Measurements from ENCODE around the gene OR10A2.
"Not testable (repeated sequence)": the region's sequence is repeated elsewhere in the genome, so short reads cannot be mapped to it uniquely, and the experiment has no call there.

The OR10A2 gene, protein sequence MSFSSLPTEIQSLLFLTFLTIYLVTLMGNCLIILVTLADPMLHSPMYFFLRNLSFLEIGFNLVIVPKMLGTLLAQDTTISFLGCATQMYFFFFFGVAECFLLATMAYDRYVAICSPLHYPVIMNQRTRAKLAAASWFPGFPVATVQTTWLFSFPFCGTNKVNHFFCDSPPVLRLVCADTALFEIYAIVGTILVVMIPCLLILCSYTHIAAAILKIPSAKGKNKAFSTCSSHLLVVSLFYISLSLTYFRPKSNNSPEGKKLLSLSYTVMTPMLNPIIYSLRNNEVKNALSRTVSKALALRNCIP

DNA sequence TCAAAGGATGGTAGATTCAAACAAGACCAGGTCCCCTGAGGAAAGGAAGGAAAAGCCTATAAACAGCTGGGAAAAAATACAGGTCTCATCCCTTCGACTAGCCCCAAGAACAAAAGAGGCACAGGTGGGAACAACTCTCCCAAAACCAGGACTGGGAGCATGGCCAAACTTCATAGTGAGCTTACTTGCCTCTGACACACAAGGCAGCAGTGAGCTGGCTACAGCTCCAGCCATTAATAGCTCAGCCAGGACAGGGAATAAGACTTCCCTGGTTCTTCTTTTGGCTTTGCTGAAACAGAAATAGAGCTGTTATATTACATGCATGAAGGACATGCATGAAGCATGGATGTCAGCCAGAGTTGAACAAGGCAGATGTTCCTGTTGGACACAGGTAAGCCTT lies at the start of gene OR10A2:
Gene OR10A2 (plus strand): TSS at position 97 of the 400 bp plus-strand sequence. CDS start 6,698 bp downstream, outside the sequence.
- no peak for DNase-seq
- in situ Hi-C loops (cut with MboI; ENCODE audit: low pct_unique_long_range_greater_than_20kb, low sequenced_read_pairs), result no loop called here

DNA sequence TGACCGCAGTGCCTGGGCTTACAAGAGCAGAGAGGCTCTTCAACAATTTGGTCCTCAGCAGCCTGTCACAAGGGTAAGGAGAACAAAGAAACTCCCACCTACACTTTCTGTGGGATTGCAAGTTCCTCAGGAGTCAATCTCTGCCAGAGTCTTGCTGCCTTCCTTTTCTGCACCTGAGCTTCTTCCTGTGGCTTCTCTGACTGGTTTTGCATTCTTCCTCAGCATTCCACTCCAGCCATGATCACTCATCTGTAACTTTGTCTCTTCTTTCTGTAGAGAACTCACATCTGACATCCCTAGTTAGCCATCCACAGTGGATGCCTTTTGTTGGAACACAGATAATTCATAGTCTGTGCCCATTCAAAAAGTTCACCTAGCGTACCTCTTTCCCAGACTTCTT lies 49.2 kb upstream of the OR10A2 start:
- DNase-seq, result no peak
- in situ Hi-C loops (cut with MboI; ENCODE audit: low pct_unique_long_range_greater_than_20kb, low sequenced_read_pairs), result no loop called here

DNA sequence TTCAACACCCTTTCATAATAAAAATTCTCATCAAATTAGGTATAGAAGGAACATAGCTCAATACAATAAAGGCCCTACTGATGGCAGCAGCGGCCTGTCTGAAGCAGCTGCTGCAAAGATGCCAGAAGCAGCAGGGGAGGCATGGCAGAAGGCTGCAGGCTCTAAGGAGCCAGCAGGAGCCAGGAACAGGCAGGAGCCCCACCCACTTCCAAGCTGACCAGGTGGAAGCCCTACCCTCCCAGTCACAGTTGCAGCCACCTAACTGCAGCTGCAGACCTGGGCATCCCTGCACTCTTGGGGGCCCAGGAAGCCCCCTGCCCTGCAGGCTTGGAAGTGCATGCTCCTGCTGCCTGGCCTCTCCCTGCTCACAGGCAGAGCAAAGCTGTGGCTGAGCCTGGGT lies 45.2 kb upstream of the OR10A2 start:
- in situ Hi-C loops (cut with MboI; ENCODE audit: low pct_unique_long_range_greater_than_20kb, low sequenced_read_pairs), result no loop called here
- DNase-seq, result no peak

DNA sequence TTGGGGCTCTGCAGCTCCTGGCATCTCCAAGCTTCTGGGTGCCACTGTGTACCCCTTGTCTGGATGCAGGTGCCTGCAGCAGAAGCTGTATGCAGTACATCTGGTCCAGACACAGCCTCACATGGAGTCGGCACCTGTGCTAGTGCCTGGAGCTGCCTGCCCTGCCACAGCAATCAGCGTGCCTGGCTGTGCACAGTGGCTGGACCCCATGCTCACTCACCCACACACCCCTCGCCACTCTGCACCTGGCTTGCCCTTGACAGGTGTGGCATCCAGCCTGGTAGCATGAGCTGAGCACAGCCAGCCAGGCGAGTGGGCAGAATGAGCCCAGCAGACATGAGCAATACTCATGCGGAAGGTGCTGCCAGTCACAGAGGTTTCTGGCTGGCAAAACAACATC lies 43.9 kb upstream of the OR10A2 start:
- in situ Hi-C loops (cut with MboI; ENCODE audit: low pct_unique_long_range_greater_than_20kb, low sequenced_read_pairs), result no loop called here
- DNase-seq, result no peak

DNA sequence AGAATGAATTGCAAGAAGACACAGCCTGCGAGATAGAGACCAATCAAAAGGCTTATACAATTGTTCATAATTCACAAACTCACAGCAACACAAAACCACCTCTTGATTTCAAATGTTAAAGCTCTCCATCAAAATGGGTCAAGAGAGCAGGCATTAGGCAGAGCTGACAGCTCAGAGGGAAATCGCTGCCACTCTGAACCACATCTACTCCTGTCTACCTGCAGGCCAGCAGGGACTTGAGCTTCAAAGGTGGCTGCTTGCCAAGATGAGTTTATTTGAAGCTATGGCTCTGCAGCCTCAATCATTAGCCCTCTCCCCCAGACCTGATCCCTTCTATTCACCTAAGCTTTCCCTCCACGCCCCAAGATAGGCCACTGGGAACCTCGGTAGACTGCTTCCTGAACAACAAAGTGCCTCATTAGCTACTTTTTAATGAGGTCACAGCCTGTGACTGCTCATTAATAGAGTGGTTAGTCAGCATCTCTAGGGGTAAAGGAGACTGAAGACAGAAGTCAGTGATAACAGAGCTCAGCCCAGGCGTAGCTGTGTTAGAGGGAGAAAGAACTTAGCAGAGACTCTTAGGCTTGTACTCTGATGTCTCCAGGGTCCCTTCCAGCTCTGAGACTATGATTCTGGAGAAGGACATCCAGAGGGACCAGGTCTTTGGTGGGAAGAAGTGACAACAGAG lies 38.6 kb upstream of the OR10A2 start:
- DNase-seq, result no peak
- in situ Hi-C loops (cut with MboI; ENCODE audit: low pct_unique_long_range_greater_than_20kb, low sequenced_read_pairs), result no loop called here

DNA sequence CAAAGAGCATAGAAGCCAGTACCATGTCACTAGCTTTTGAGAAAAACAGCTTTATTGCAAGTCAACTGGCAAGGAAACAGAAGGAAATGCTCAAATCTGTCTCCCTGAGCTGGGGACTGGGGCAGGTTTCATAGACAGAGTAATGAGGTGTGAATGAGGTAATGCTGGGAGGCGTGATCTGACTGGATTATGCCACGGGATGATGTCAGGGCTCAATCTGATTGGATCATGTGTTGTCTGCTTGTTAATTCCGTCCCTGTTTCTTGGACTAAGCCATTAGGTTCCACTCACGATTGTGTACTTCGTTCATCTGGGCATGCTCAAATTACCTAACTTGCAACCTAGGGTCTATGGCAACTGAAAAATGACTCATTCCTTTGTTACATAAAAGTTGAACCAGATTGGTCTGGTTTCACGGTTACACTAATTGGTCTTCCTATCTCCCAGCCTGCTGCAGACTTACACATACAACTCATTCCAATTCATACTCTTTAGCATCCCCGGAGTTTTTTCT lies 37.6 kb upstream of the OR10A2 start:
- no peak for DNase-seq
- in situ Hi-C loops (cut with MboI; ENCODE audit: low pct_unique_long_range_greater_than_20kb, low sequenced_read_pairs), result no loop called here

DNA sequence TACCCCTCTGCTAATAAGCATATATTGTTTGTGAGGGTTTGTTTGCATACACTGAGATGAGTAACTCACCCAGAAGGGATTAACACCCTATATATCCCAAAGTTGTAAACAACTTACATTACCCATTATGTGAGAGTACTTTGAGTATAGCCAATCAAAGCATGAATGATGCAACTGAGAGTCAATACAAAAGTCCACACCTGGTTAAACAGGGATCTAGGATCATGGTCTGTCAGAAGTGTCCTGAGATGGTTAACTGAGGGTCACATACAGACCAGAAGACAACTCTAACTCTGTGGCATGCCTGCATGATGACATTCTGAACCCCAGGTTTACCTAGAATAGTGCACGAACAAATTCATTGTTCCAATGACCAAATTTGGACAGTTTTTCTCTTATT lies 34.8 kb upstream of the OR10A2 start:
- no peak for DNase-seq
- in situ Hi-C loops (cut with MboI; ENCODE audit: low pct_unique_long_range_greater_than_20kb, low sequenced_read_pairs), result no loop called here

DNA sequence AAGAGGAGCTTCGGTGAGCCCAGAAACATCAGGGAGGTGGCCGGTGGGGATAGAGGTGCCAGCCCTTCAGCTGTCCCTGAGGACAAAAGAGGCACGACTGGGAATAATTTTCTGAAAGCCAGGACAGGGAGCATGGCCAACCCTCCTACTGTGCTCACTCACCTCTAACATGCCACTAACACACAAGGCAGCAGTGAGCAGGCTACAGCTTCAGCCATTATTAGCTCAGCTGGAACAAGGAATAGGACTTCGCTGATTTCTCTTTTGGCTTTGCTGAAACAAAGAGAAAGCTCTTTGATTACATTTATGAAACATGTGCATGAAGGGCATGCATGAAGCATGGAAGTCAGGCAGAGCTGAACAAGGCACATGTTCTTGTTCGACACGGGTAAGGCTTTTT lies 29.5 kb upstream of the OR10A2 start:
- in situ Hi-C loops (cut with MboI; ENCODE audit: low pct_unique_long_range_greater_than_20kb, low sequenced_read_pairs), result no loop called here
- DNase-seq, result no peak

DNA sequence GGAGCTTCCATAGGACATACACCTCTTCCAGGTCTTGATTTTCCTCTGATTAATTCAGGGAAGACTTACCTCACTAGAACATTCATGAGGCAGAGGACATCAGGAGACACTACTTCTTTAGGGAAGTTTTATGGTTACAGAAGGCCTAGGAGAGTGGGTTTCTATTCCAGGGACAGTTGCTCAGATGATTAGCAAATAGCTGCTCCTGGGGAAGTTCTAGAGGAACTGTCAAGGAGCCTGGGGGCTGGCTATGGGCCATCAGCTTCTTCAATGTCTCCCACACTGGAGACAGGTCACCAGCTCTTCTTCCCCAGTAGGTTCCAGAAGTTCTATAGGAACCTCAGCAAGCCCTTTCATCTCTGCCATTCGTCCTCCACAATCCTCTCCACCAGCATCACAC lies 28.8 kb upstream of the OR10A2 start:
- in situ Hi-C loops (cut with MboI; ENCODE audit: low pct_unique_long_range_greater_than_20kb, low sequenced_read_pairs), result no loop called here

DNA sequence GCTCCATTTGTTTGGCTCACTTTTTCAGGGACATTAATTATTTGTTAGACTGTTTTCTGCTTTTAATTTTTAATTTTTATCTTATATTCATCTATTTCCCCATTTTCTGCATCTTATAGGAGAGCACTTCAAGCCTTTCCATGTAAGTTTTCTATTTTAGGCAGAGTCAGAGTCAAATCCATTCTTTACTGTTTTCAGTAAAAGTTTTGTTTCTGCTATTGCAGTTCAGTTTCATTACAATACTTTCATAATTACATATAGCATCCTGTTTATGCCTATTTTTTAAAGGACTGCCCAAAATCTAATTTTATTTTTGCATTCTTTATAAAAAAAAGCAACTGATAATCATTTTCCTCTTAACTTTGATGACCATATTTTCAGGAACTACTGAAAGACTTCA lies 21.2 kb upstream of the OR10A2 start:
- in situ Hi-C loops (cut with MboI; ENCODE audit: low pct_unique_long_range_greater_than_20kb, low sequenced_read_pairs), result no loop called here
- no peak for DNase-seq

More for the DNA sequence above, 28.8 kb upstream of the OR10A2 start:
- DNase-seq, result no peak

DNA sequence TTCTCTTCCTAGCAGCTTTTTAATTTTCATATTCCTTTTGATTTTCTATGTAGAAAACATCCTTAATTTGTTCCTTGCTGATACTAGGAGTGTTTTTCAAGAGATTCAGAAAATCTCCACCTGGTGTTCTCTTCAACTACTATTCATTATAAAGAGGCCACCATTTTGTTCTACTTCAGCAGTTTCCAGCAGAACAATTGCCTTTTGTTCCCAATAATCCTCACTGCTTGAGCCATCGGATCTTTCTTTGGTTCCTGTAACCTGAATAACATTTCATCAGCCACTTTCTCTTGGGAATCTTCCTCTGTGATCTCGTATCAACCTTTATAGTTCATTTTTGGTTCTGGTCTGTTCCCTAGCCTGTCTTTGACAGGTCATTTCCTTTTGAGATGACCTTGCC lies 19.2 kb upstream of the OR10A2 start:
- DNase-seq, result no peak
- in situ Hi-C loops (cut with MboI; ENCODE audit: low pct_unique_long_range_greater_than_20kb, low sequenced_read_pairs), result no loop called here

DNA sequence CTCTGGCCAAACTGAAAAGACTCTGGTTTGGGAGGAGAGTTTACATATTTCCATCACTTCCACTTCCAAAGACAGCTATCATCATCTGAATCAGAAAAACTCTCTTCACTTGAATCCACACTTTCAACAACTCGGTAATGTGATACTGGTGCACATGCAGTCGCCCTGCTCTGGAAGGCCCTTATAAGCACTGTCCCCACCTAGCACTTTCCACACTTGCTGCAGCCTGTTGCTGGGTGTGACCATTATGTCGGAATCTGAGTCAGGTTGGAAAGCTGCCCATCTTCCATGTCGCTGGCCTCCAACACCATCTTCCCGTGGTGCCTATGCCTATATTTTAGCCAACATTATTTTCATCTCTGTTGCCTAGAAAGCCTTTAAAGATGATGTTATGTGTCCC lies 18.5 kb upstream of the OR10A2 start:
- DNase-seq, result no peak
- in situ Hi-C loops (cut with MboI; ENCODE audit: low pct_unique_long_range_greater_than_20kb, low sequenced_read_pairs), result no loop called here

DNA sequence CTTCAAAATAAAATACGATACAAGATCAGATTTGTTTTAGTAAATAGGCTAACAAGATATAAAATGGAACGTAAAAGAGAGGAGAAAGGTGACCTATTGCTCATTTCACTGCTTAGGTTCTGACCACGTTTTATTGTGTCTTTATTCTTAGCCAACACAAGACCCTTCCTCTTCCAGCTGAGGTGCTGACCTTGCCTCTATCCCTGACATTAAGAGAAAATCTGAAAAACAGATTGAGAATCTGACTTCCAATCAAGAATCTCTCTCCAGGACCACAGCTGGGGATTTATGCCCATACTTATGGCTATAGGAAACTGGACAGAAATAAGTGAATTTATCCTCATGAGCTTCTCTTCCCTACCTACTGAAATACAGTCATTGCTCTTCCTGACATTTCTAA lies 17.5 kb upstream of the OR10A2 start, which contains the start of gene OR10A5:
Gene OR10A5 (plus strand): TSS at position 301 of the 400 bp plus-strand sequence. CDS start 0 bp downstream, at position 301.
- in situ Hi-C loops (cut with MboI; ENCODE audit: low pct_unique_long_range_greater_than_20kb, low sequenced_read_pairs), result no loop called here
- no peak for DNase-seq

DNA sequence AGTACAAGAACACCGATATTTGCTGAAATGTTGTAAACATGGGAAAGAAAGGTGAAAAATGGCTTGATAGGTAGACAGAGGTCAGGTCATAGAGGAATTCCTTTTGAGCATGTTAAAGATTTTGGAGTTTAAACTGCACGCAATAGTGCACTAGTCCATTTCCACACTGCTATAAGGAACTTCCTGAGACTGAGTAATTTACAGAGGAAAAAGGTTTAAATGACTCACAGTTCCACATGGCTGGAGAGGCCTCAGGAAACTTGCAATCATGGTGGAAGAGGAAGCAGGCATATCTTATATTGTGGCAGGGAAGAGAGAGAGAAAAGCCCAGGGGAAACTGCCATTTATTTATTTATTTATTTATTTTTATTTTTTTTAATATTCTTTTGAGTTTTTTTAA lies 12.3 kb upstream of the OR10A2 start:
- in situ Hi-C loops (cut with MboI; ENCODE audit: low pct_unique_long_range_greater_than_20kb, low sequenced_read_pairs), result no loop called here
- DNase-seq, result no peak

DNA sequence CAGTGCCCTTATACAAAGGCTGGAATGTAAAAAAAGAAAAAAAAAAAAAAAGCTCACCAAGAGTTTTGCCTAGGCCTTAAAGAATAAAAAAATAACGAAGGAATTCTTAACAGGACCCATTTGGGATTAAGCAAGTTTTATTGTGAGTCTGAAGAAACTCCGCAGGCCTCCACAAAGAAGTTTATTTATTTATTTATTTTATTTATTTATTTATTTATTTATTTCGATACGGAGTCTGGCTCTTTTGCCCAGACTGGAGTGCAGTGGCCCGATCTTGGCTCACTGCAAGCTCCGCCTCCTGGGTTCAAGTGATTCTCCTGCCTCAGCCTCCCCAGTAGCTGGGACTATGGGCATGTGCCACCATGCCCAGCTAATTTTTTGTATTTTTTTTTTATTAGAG lies 8.1 kb upstream of the OR10A2 start:
- DNase-seq; in situ Hi-C loops (cut with MboI; ENCODE audit: low pct_unique_long_range_greater_than_20kb, low sequenced_read_pairs): not testable (repeated sequence)

DNA sequence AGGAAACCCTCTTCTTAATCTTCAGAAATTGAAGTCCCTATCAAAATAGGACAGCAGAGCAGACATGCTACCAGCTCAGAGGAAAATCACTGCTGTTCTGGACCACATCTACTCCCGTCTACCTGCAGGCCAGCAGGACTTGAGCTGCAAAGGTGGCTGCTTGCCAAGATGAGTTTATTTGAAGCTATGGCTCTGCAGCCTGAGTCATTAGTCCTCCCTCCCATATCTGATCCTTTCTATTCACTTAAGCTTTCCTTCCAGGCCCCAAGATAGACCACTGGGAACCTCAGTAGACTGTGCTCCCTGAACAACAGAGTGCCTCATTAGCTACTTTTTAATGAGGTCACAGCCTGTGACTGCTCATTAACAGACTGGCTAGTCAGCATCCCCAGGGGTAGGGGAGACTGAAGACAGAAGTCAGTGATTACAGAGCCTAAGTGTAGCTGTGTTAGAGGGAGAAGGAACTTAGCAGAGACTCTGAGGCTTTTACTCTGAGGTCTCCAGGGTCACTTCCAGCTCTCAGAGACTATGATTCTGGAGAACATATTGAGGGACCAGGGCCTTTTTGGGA lies 6.8 kb upstream of the OR10A2 start:
- DNase-seq, result no peak
- in situ Hi-C loops (cut with MboI; ENCODE audit: low pct_unique_long_range_greater_than_20kb, low sequenced_read_pairs), result no loop called here

DNA sequence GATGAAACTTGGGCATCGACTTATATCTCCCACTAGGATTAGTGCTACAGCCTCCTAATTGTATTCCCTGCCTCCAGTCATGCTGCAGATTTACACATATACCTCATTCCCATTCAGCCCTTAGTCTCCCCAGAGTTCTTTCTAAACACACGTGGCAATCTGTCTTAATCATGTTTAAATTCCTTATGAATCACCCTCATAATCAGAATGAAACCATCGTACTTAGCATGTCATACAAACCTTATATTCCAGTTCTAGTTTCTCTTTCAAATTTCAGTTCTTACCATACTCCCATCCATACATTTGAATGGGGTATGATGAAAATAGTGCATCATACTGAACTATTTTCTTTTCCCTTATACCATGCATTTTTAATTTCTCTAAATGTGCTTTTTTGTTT lies 6.0 kb upstream of the OR10A2 start:
- DNase-seq, result no peak

DNA sequence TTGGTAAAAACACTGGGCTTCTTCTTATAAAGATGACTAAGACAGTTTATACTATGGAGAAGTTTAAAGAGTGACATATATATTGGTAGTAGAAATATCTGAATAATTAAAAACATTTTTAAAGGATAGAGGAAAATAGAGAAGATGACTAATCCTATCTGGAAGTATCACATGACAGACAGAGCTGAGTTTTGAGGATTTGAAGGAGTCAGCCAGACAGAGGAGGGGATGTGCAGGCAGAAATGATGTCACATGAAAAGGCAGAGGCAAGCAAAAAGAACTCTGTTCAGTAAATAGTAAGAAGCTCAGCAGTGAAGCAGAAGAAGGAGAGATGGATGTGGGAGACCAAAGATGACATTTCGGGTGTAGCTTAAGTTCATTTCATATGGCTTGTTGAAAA lies 1.6 kb downstream of the OR10A2 start:
- DNase-seq, result no peak
- in situ Hi-C loops (cut with MboI; ENCODE audit: low pct_unique_long_range_greater_than_20kb, low sequenced_read_pairs), result no loop called here

More for the DNA sequence above, 6.0 kb upstream of the OR10A2 start:
- in situ Hi-C loops (cut with MboI; ENCODE audit: low pct_unique_long_range_greater_than_20kb, low sequenced_read_pairs), result no loop called here

DNA sequence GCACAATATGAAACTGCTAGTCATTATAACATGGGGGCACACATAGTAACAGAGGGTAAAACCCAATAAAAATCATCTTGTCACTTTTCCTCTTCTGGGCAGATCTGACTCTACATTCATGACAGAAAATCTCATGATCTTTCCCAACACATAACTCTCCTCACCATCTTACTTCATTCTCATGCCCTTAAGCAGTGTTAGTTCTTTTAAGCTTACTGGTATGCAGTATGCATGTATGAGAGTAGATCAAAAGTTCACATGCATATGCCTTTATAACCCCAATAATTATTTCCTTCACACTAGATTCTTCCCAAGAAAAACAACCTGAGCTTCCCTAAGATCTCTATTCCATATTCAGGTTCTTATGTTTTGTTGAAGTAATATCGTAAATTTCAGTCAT lies 8.4 kb downstream of the OR10A2 start:
- no peak for DNase-seq
- in situ Hi-C loops (cut with MboI; ENCODE audit: low pct_unique_long_range_greater_than_20kb, low sequenced_read_pairs), result no loop called here

DNA sequence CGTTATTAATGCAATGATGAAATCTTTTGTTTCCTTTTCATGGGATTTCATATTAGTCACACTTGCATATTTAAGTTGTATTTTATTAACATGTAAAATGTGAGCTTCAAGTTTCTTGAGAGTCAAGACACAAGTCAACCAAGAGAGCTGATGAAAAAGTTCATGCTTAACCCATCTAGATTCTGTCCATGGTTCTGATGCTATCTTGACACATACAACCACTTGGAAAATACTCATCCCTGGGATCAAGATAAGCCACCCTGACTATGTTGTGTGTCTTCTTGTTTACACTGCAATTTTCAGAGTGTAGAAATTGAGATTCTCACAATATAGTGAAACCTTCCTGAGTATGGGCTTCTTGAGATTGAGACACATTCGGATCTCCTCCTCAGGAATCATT lies 12.9 kb downstream of the OR10A2 start:
- DNase-seq, result no peak
- in situ Hi-C loops (cut with MboI; ENCODE audit: low pct_unique_long_range_greater_than_20kb, low sequenced_read_pairs), result no loop called here

All from KBM-7 (cell line).